Cardiac septum (tissue), 1 donor: ENCODE data around the gene TRIP11. TPM values are rescaled to one million over a fixed set of nuclear protein-coding genes. Genes with fewer than 3 reads are reported as not detected.

Experiments used
- DNase-seq: peaks from one replicate; pipeline ENCODE4 v3.0.0-alpha.2; 2020; ENCODE audit warnings: low spot score
- intact Hi-C: fragments of 100-400 bp; cut with DNase I; formaldehyde crosslinking; loops from one replicate; pipeline ENCODE4 v1.14.0; 2022
- total RNA-seq: library from RNA; stranded (reverse); fragmentation: NEBNext Ultra II Directional; extraction: Animal tissue kit (Norgen Biotek cat#: 25700); gene quantifications from one replicate; pipeline ENCODE4 v1.2.1, GENCODE V29; 2021
- donor health status: DM: no; HTN: no; CAD: no.

TRIP11 gene
- total RNA-seq, 1 donor from 2014 or later = 68.0 TPM

DNA sequence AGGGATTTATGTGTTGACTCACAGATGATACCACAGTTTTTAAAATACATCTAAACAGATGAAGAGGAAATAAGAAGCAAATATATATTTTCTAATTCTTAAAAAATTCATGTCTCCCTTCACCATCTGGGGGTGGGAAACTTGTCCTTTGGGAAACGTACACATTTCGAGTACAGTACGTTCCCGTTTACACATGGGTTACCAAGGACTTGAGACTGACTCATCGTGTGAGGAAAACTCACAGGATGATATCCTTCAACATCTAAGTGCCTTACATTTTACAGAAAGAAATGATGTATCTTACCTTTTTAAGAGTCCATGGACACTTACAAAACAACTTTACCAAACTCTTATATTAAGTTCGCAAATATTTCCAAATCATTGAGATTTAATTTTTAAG, 76.4 kb downstream of the TRIP11 start:
- no peak for DNase-seq
- intact Hi-C loops = no loop called here

DNA sequence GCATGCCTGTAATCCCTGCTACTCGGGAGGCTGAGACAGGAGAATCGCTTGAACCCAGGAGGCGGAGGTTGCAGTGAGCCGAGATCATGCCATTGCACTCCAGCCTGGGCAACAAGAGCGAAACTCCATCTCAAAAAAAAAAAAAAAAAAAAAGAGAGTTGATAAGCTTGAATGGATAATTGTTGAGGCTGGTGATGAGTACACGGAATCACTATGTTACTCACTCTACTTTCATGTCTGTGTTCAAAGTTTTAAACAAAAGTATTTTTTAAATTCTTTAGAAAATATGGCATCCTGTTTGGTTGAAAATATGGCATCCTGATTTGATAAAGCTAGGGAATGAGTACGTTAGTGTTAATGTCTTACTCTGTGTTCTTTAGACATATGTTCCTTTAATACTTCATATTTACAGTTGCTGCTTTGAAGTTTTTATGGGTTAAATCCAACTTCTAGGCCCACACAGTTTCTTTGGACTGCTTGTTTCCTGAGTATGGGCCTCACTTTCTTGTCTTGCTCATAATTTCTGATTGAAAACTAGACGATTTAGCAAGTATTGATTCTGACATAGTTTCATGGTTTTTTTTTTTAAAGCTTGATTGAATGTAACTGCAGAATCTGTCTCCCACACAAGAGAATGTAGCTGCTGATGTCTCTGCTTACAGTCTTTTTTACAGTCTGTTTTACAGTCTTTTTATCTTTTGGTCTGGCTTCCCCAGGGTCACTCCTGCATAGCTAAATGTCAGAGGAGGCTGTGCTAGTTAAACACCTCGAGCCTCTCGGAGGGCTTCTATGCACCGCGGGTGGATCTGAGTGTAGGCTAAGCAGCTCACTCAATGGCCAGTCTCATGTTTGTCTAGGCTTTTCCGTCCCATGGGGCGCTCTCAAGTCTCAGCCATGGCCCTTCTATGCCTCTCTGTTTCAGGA, 78.3 kb downstream of the TRIP11 start:
- DNase-seq = no peak
- intact Hi-C loops = no loop called here

DNA sequence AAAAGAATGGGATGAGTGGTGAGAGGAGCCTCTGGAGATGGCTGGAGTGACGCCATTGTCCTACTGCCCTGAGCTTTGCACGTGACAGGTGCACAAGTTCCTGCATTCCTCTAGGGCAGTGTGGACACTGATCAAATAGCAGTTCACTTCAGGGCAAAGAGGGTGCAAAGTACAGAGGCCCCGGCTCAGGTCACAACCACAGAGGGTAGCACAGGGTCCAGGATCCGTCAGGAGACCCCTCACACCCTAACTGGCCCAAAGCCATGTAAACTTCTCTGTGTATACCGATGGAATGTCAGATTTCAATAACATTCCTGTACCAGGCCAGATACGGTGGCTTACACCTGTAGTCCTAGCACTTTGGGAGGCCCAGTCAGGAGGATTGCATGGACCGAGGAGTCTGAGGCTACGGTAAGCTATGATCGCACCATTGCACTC, 82.0 kb downstream of the TRIP11 start:
- intact Hi-C loops = no loop called here
- DNase-seq = no peak

DNA sequence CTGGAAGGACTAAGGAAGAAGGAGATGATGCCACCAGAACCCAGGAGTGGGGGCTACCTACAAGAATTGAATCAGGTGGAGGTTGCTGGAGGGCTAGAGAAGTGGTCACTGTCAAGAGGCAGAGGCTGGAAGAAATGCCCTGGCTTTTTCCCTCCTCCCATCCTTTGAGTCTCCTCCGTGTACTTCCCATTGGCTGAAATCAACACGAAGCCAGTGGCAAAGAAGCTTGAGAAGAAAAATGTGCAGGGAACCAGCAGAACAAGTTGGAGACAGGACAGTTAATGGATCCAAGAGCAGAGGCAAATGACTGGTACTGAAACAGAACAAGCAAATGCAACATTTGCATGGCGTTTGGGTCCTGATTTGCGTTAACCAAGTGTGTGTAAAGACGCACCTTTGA, 83.2 kb downstream of the TRIP11 start:
- no peak for DNase-seq
- intact Hi-C loops = no loop called here

DNA sequence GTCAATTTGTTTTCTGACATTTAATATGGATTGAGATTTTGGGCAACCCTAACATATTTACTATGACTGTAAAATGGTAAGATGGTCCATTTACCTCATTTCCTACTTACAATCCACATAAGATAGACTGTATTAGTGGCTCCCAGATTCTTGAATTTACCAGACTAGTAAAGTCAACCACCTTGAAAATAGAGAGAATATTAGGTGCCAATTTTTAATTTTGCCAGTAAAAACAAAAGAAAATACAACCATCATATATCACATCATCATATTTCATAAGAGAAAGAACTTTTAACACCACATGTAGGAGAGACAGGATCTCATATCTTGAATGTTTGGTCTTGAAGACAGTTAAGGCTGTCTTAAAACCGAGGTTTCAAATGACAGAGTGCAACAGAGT, 84.7 kb downstream of the TRIP11 start:
- intact Hi-C loops = no loop called here

DNA sequence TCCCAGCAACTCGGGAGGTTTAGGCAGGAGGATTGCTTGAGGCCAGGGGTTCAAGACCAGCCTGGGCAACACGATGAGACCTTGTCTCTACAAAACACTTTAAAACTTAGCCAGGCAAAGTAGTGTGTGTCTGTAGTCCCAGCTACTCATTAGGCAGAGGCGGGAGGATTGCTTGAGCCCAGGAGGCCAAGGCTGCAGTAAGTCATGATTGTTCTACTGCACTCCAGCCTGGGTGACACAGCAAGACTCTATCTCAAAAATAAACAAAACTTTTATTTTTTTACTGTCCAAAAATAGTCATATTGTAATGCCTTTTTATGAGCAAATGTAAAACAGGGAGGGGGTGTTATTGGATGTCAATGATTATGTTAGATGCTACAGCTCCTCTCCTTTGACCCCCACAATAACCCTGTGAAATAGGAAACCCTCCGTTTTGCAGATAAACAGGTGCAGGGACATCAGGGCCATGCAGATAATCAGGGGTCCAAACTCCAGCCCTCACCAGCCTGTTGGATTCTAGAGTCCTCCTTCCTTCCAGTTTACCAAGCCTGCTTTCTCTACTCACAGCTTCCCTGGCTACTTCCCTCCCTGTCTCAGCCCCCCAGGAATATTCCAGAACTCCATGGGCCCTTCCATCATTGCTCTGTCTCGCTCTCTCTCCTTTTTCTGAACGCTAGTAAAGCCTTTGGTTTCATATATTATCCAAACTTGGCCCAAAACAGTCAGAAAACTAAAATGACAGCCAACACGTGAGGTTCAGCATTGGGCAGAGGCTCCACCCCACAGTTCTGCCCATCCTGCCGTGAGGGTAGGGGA, 86.5 kb downstream of the TRIP11 start:
- intact Hi-C loops = no loop called here
- DNase-seq = no peak

More for the DNA sequence above, 84.7 kb downstream of the TRIP11 start:
- DNase-seq = no peak

DNA sequence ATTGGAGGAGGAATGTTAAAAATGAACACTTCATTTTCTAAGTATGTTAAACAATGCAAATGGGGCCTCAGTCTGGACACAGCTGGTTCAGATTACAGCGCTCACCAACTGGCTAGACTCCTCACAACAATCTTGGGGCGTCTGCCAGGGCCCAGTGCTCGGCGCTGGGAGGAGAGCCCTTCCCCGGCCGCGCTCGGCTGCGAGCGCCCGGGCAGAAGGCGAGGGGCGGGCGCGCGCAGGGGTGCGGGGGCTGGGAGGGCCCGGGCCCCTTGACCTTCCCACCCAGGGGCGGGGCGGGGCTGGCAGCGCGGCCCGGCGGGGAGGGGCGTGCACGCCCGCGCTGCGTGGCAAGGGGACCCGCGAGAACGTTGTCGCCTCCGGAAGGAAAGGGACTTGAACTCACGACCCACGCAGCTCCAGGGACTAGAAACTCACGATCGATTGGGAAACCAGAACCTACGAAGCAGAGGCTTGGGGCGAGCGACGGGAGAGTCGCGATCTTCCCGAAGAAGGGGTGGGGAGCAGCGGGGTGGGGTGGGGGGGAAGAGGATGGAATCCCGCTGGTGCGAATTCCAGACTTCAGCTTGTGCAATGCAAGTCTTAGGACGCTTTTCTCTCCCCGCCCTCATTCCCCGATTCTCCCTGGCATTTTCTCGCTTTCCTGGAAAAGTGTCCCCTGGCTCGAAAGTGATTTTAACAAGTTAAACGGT, 92.2 kb downstream of the TRIP11 start, which contains the start of gene FBLN5:
FBLN5 (minus strand) TSS at position 220 of the 710 bp plus-strand sequence. CDS start 465 bp downstream, outside the sequence.
- intact Hi-C loops = no loop called here
- DNase-seq = no peak

DNA sequence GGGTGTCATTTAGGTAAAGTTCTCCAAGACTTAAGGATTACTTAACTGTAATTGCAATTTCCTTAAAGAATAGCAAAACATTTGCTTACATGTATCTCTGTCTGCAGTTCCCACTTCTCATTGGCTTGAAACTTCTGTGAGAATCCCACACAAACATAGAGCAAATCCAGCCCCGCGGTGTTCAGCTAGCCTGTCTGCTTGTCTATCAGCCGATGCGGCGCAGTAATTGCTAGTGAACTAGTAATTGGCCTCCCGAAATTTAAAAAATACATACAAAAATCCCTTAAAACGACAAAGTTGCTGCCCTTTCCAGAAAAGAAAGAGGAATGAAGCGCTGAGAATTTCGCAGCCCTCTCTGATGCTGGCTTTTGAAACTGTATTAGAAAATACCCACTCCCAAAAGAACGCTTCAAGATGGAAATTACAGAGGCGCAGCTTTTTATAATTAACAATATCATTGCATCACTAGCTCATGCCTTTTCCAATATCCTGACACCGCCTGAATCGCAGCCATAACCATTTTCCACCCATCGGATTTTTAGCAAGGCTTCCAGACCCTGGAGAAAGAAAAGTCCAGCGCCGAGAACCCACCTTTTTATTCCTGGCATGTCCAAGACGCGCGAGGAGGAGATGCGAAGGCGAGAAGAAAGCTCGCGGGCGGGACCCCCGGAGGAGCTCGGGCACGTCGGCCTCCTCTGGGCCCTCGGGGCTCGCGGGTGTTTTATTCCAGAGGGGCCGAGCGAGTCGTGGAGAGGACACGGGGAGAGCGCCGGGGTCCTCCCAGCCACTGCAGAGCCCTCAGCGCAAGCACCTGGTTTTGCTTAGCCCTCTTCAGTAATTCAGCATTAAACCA, 93.0 kb downstream of the TRIP11 start:
- intact Hi-C loops = no loop called here
- no peak for DNase-seq

DNA sequence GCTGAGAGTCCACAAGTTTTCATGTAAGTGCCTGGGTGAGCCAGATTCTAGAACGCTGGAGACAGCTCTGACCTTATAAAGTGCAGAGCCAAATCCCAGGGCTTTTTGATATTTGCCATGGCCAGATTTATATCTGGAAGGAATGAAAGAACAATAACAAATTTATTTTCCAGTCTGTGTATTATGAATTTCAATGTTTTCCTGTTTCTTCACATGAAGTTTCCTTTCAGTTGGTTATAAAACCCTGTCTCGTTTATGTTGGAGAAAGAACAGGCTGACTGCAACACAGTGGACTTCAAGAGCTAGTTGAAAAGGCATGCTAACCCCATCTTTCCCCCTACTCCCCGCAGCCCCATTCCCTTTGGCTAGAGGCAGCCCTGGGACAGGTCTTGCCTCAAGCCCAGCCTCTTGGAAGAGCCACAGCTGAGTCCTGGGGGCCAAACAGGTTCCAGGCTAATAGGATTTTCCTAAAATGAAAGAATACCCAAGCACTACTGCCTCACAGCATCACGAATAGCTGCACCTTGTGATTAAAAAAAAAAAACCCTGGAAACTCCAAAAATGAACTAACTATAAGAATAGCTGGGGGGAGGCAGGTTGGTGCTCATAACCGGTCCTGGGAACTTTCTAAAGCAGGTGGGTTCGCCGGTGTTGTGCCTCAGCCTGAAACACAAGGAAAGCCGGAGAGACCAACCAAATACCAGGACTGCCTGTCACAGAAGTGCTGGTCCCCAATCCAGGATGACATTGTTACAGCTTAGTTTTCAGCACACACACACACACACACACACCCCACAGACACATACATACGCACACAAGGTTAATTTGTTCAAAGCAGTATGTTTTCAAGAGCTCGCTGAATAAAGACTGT, 93.9 kb downstream of the TRIP11 start:
- no peak for DNase-seq
- intact Hi-C loops = no loop called here

DNA sequence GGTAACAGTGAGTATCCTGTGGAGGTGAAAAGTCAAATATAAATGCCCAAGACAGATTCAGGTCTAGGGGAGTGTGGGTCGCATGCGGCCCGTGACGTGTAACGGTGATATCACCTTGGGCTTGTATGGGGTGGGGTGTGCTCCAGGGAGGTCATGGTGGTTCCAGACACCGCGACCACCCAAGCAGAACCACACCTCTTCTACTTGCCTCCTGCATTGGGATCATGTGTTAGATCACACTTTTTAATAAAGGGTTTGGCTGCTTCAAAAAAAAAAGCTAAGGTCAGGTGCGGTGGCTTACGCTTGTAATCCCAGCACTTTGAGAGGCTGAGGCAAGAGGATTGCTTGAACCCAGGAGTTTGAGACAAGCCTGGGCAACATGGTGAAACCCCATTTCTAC, 96.9 kb downstream of the TRIP11 start:
- DNase-seq = no peak
- intact Hi-C loops = no loop called here

DNA sequence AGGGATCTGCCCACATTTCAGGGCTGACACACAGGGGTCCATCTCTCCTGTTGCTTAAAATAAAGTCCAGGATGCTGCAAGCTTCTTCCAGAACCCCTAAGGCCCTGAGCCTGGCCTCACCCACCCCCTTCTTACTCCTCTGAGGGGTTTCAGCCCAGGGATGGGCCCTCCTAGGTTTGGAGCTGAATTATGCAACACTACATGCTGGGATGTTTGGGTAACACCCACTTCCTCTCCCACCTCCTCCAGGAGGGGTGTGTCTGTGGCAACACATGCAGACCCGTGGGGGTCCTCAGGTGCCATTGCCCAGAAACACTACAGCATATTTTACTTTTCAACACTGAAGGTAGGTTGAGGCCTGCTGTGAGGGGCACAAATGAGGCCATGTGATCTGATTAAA, 97.7 kb downstream of the TRIP11 start:
- no peak for DNase-seq
- intact Hi-C loops = no loop called here

DNA sequence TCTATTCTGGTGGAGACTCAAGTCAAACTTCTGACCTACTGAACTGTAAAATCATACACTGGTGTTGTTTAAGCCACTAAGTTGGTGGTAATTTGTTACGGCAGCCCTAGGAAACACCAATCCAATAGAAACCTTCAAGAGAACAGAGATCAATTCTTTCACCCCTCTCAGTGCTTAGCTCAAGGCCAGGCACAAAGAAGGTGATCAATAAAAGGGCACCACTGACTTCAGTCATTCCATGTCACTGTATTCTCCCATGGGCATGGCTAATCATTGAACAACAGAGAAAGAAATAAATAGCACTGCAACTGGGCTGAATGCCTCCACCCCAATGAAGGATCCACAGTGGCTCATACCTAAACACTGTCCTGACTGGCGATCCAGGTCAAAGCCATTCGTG, 99.7 kb downstream of the TRIP11 start:
- intact Hi-C loops = no loop called here
- DNase-seq = no peak

DNA sequence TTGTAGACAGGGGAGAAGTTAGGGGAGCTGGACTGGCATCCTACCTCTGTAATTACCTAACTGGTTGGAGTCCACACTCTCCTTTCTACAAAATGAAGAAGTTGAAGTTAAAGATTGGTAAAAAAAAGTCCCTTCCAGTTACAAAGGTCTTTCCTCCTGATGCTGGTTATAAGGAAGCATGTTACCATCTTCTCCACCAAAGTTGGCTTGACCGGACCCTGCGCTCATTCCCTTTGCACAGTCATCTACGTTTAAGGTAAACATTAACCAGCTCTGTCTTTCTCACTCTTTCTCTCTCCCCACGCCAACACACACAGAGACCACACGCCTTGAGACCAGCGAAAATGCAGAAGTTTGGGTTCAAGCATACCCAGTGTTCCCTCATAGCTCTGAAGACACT, 104.3 kb downstream of the TRIP11 start:
- intact Hi-C loops = no loop called here
- DNase-seq = no peak

DNA sequence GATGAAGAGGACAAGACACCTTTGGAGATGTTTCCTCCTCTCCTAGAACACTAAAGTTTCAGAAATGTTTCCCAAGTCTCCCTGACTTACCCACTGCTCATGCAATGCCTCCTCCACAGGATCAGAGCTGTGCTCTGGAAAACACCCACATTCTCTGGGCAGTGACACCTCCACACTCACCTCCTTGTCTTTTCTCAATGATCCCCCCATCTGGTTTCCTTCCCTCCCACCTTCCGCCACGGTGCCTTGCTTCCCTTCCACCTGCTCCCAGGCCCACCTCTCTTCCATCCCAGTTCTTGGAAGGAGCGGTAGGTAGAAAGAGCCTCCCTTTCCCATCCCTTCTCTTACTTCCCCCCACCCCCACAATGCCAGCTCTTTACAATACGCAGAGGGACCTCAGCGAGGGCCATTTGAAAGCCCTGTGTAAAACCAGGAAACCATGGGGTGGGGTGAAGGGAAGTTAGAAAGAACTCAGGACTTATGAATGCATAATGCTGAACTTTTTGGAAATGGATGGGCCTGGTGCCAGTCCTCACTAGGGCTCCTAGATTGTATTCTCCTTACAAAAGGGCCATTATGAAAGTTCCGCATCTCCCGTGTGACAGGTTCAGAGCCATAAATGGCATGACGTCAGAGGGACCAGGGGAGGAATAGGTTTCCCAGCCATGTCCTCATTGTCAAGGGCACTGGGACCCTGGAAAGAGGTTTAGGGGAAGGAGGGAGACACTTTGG, 105.1 kb downstream of the TRIP11 start:
- DNase-seq = no peak

DNA sequence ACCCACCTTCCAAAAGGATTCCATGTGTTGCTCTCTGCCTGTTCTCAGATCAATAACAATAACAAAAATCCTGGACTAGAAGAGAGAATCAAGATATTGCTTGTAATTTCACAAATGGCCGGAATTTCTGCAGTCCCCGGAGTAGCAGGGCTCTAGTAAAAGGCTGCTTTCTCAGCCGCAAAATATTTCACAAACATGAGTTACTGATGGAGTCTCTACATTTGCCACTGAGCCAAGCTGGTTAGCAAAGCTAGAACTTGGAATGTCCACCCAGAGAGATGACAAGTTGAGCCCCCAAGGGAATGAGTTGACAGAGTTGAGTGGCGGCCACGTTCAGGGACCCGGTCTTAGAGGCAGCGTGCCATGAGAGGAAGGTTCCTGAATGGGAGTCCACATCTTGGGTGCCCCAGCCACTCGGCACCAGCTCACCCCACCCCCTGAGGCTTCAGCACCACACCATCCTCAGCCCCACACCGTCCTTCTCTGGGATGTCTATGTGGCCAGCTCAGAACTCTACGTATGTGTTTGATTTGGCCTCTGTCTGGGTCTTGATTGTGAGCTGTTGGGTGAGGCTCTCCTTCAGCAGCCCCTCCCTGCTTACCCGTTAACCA, 108.3 kb downstream of the TRIP11 start:
- DNase-seq = no peak
- intact Hi-C loops = no loop called here

More for the DNA sequence above, 105.1 kb downstream of the TRIP11 start:
- intact Hi-C loops = no loop called here

DNA sequence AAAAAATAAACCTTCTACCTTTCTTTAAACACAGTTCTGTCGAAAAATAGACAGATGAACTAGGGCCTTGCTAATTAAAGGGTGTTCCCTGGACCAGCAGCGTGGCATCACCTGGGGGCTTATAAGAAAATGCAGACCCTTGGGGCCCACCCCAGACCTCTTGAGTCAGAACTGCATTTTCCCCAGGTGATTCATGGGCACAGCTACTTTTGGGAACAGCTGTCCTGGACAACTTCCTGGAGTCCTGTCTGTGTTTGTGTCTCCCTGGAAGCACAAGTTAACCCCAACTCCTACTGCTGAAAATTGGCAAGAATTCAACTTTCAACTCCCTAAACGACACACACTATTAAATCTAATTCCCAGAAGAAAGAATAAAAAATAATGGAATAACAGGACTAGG, 110.2 kb downstream of the TRIP11 start:
- no peak for DNase-seq
- intact Hi-C loops = no loop called here

DNA sequence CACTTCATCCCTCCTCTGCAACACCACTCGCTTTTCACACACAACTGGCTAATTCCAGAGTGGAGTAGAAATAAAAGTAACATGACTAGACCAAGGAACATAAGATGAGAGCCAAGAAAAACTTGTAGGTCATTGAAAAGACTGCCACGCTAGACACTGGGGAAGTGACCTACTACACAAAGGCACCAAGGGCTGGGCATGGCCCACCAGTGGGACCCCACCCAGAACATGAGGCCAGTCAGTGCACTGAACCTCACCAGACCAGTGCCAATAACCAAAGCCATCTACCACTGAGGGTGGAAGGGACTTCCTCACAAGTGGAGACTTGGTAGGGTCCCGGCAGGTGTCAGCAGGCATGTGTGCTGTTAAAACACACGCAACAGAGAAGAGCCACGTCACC, 112.1 kb downstream of the TRIP11 start:
- intact Hi-C loops = no loop called here
- no peak for DNase-seq
